ENCODE data around the gene POLG2. TPM values are rescaled to one million over a fixed set of nuclear protein-coding genes. Genes with fewer than 3 reads are reported as not detected.

The POLG2 gene
- total and polyA plus RNA-seq, 2 donors (not counting 3 experiments of a cell fraction or from before 2014, with no cell fraction given): 6.5 to 18.6 TPM

- DNase-seq (ENCODE audit: low read depth, low spot score) (no peak), FAIRE-seq (no peak)
- no peak overlapping the region for H3K9ac ChIP-seq (replicated peaks; ENCODE audit: extremely low read depth, insufficient read depth, low read length)
- no TSS peak for BruUV-seq (replicated peaks)
- H3K79me2 ChIP-seq (ENCODE audit: control insufficient read depth, insufficient read depth, low read length): no peaks in the 10 kb centered on the region
- CTCF ChIA-PET: no interaction called here
- TF ChIP-seq GATA2 (IDR thresholded peaks at IDR 0.05; ENCODE audit: insufficient read depth, insufficient read length, low read depth, low read length) (no peak), MAX (IDR thresholded peaks at IDR 0.05; ENCODE audit: insufficient read depth, insufficient read length) (no peak), EZH2 (IDR thresholded peaks at IDR 0.05; ENCODE audit: borderline replicate concordance, low read depth, low read length, severe bottlenecking) (no peak), FOS (IDR thresholded peaks at IDR 0.05; ENCODE audit: borderline replicate concordance, insufficient read depth, low read length) (no peak), MYC (IDR thresholded peaks at IDR 0.05; ENCODE audit: low read depth, low read length) (no peak), POLR2AphosphoS5 (IDR thresholded peaks at IDR 0.05; ENCODE audit: insufficient read depth, low read depth, low read length) (no peak), JUN (IDR thresholded peaks at IDR 0.05; ENCODE audit: borderline replicate concordance, insufficient read depth, insufficient read length, low read depth) (no peak), POLR2A (IDR thresholded peaks at IDR 0.05; ENCODE audit: low read depth, low read length) (no peak)
- TF ChIP-seq, protein P1, sequence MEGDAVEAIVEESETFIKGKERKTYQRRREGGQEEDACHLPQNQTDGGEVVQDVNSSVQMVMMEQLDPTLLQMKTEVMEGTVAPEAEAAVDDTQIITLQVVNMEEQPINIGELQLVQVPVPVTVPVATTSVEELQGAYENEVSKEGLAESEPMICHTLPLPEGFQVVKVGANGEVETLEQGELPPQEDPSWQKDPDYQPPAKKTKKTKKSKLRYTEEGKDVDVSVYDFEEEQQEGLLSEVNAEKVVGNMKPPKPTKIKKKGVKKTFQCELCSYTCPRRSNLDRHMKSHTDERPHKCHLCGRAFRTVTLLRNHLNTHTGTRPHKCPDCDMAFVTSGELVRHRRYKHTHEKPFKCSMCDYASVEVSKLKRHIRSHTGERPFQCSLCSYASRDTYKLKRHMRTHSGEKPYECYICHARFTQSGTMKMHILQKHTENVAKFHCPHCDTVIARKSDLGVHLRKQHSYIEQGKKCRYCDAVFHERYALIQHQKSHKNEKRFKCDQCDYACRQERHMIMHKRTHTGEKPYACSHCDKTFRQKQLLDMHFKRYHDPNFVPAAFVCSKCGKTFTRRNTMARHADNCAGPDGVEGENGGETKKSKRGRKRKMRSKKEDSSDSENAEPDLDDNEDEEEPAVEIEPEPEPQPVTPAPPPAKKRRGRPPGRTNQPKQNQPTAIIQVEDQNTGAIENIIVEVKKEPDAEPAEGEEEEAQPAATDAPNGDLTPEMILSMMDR (IDR thresholded peaks at IDR 0.05; ENCODE audit: extremely low read depth in 1 of 2, insufficient read depth in 1 of 2, low read depth in 1 of 2, low read length in 2 of 2): no peak
- H3K4me3 ChIP-seq (replicated peaks in 1 of 3; ENCODE audit: insufficient read depth in 1 of 3, low read depth in 1 of 3, low read length in 3 of 3): no peak overlapping the region
- no peak overlapping the region for H3K4me2 ChIP-seq (ENCODE audit: insufficient read depth, low read length)
- intact Hi-C loops (cut with micrococcal nuclease): no loop called here
- no peaks in the 10 kb centered on the region for H3K9me1 ChIP-seq (replicated peaks; ENCODE audit: control insufficient read depth, extremely low read depth, insufficient read depth, low read length)
- no peak overlapping the region for H2AFZ ChIP-seq (ENCODE audit: low read depth, low read length)
- peaks cover 3% of the 10 kb centered on the region for H3K4me1 ChIP-seq (ENCODE audit: control insufficient read depth, extremely low read depth, insufficient read depth, low read length)
- dilution Hi-C loops (cut with MboI; ENCODE audit: extremely low pct_ligation_motif_present, low sequenced_read_pairs): no loop called here
- no peaks in the 10 kb centered on the region for H4K20me1 ChIP-seq (replicated peaks; ENCODE audit: control insufficient read depth, extremely low read depth, insufficient read depth, low read length)
- H3K27me3 ChIP-seq (ENCODE audit: control insufficient read depth in 2 of 2, insufficient read depth in 2 of 2, low read length in 2 of 2): no peaks in the 10 kb centered on the region
- H3K27ac ChIP-seq (ENCODE audit: insufficient read depth, low read depth, low read length): no peak overlapping the region
- no peaks in the 10 kb centered on the region for H3K9me3 ChIP-seq (replicated peaks; ENCODE audit: control insufficient read depth, insufficient read depth, low read length)
- H3K36me3 ChIP-seq (ENCODE audit: control insufficient read depth in 2 of 2, extremely low read depth in 1 of 2, insufficient read depth in 2 of 2, low read length in 2 of 2): peaks cover 19 to 33% of the 10 kb centered on the region in 2 experiments
- POLR2A ChIA-PET: no interaction called here
These were observed 23.5 kb upstream of the POLG2 start for GRCh38 chr17:64520359-64520758.

Measured in endothelial cell of umbilical vein (primary cell).